CD14-positive monocyte (primary cell): ENCODE measurements around the gene NR3C1. TPM values are rescaled to one million over a fixed set of nuclear protein-coding genes. Genes with fewer than 3 reads are reported as not detected.

Experiments used
- DNase-seq, 3 donors: peaks; one replicate each; pipeline ENCODE4 v3.0.0-alpha.2; 2011 to 2022
- H2AFZ ChIP-seq: 2 replicates; pipeline ENCODE4 v1.6.0; 2012; ENCODE audit warnings: mild to moderate bottlenecking, low read depth, low read length, inconsistent platforms; ENCODE audit not compliant: insufficient read depth, poor library complexity, severe bottlenecking
- H3K27ac ChIP-seq, 2 donors: 1 replicate in 1 of 2; 2 replicates in 1 of 2; pipeline ENCODE4 v1.5.1; 2012 to 2013; ENCODE audit warnings: low read length in 2 of 2, control low read depth in 1 of 2, inconsistent platforms in 1 of 2, low read depth in 1 of 2, mild to moderate bottlenecking in 1 of 2
- H3K27me3 ChIP-seq, 2 donors: one replicate each; pipeline versions ENCODE4 v1.6.0 to v1.6.1; 2011 to 2013; ENCODE audit warnings: low read length in 2 of 2; ENCODE audit not compliant: control insufficient read depth in 2 of 2, insufficient read depth in 2 of 2
- H3K36me3 ChIP-seq, 2 donors: replicated peaks in 1 of 2; 1 replicate in 1 of 2; 2 replicates in 1 of 2; pipeline versions ENCODE4 v1.5.1 to v1.6.1; 2012 to 2013; ENCODE audit warnings: low read length in 2 of 2, control low read depth in 1 of 2, inconsistent platforms in 1 of 2, mild to moderate bottlenecking in 1 of 2; ENCODE audit not compliant: insufficient read depth in 2 of 2, control insufficient read depth in 1 of 2
- H3K4me1 ChIP-seq, 2 donors: 1 replicate in 1 of 2; 2 replicates in 1 of 2; pipeline versions ENCODE4 v1.5.1 to v1.6.1; 2012 to 2013; ENCODE audit warnings: low read length in 2 of 2, control low read depth in 1 of 2, inconsistent platforms in 1 of 2, mild to moderate bottlenecking in 1 of 2, moderate library complexity in 1 of 2; ENCODE audit not compliant: insufficient read depth in 2 of 2, control insufficient read depth in 1 of 2
- H3K4me2 ChIP-seq: replicated peaks from 2 replicates; pipeline ENCODE3; 2012; ENCODE audit warnings: low read length, moderate library complexity, mild to moderate bottlenecking; ENCODE audit not compliant: poor library complexity, severe bottlenecking; ENCODE audit errors: extremely low read depth
- H3K4me3 ChIP-seq, 3 experiments: fragments of 200-600 bp in 1 of 3; sonication (generic) in 1 of 3; replicated peaks in 1 of 3; 1 replicate in 2 of 3; 2 replicates in 1 of 3; pipeline ENCODE4 v1.5.1; 2011 to 2013; ENCODE audit warnings: low read length in 3 of 3, mild to moderate bottlenecking in 3 of 3, control low read depth in 2 of 3, low read depth in 2 of 3, inconsistent platforms in 1 of 3, moderate library complexity in 1 of 3
- H3K79me2 ChIP-seq: 2 replicates; pipeline ENCODE4 v1.6.0; 2012; ENCODE audit warnings: mild to moderate bottlenecking, control low read depth, inconsistent platforms, low read length, moderate library complexity; ENCODE audit not compliant: insufficient read depth
- H3K9ac ChIP-seq: 2 replicates; pipeline ENCODE4 v1.6.0; 2017; ENCODE audit warnings: low read length, mild to moderate bottlenecking; ENCODE audit not compliant: insufficient read depth, poor library complexity, severe bottlenecking
- H3K9me3 ChIP-seq, 2 donors: replicated peaks in 1 of 2; 1 replicate in 1 of 2; 2 replicates in 1 of 2; pipeline versions ENCODE4 v1.5.1 to v1.6.1; 2012 to 2013; ENCODE audit warnings: low read length in 2 of 2, control low read depth in 1 of 2; ENCODE audit not compliant: control insufficient read depth in 1 of 2, insufficient read depth in 1 of 2
- H4K20me1 ChIP-seq: 2 replicates; pipeline ENCODE4 v1.6.0; 2012; ENCODE audit warnings: mild to moderate bottlenecking, low read length, control low read depth, moderate library complexity; ENCODE audit not compliant: insufficient read depth
- H3K27ac Mint-ChIP-seq, 7 donors: one replicate each; pipeline ENCODE4 v1.8.0; 2020; ENCODE audit warnings: mild to moderate bottlenecking in 7 of 7, mixed read lengths in 7 of 7, moderate library complexity in 6 of 7, inconsistent platforms in 2 of 7
- H3K27me3 Mint-ChIP-seq, 3 donors: one replicate each; pipeline ENCODE4 v1.8.0; 2021 to 2022; ENCODE audit warnings: low read depth in 3 of 3, mild to moderate bottlenecking in 3 of 3, mixed read lengths in 3 of 3, moderate library complexity in 3 of 3, inconsistent platforms in 1 of 3
- H3K36me3 Mint-ChIP-seq, 2 donors: one replicate each; pipeline ENCODE4 v1.8.0; 2020; ENCODE audit warnings: mixed read lengths in 2 of 2, inconsistent platforms in 1 of 2, mild to moderate bottlenecking in 1 of 2
- H3K4me1 Mint-ChIP-seq: one replicate; pipeline ENCODE4 v1.8.0; 2020; ENCODE audit warnings: mild to moderate bottlenecking, mixed read lengths
- H3K4me3 Mint-ChIP-seq, 2 donors: one replicate each; pipeline ENCODE4 v1.8.0; 2020; ENCODE audit warnings: mild to moderate bottlenecking in 2 of 2, mixed read lengths in 2 of 2, moderate library complexity in 1 of 2
- H3K9me3 Mint-ChIP-seq, 7 donors: one replicate each; pipeline ENCODE4 v1.8.0; 2020 to 2022; ENCODE audit warnings: mixed read lengths in 7 of 7, mild to moderate bottlenecking in 6 of 7, moderate library complexity in 6 of 7, inconsistent platforms in 2 of 7
- CTCF ChIP-seq: fragments of 200-600 bp; IDR thresholded peaks from one replicate; pipeline ENCODE4 v1.8.0; 2022; ENCODE audit warnings: antibody characterized with exemption, mild to moderate bottlenecking
- WGBS: methylation state at CpG from one replicate; pipeline ENCODE4 v1.1.5; 2013; ENCODE audit warnings: missing lambda C conversion rate; ENCODE audit not compliant: insufficient coverage; 5-methylcytosine and 5-hydroxymethylcytosine counted together
- intact Hi-C, 2 donors: fragments of 100-400 bp; cut with micrococcal nuclease; formaldehyde crosslinking; loops; one replicate each; pipeline versions ENCODE4 v1.15.0 to v1.15.1; 2023
- polyA plus RNA-seq, 3 donors: library from polyadenylated mRNA; depleted of rRNA in 1 of 3; unstranded in 2 of 3; stranded (reverse) in 1 of 3; fragments of 300-500 nt in 2 of 3; fragments of >200 nt in 1 of 3; fragmentation: Illumina TruSeq in 2 of 3; gene quantifications; 1 replicate in 2 of 3; 2 replicates in 1 of 3; pipeline ENCODE4 v1.2.3, GENCODE V29; 2012 to 2021

NR3C1 gene
- polyA plus RNA-seq, 3 donors, result 25.4 to 82.8 (median 75.1) TPM

GRCh38 chr5:143354025-143354424, 49.5 kb downstream of the NR3C1 start:
- no peaks in the 10 kb centered on the region for H3K36me3 ChIP-seq
- H3K4me3 ChIP-seq, result no peak overlapping the region
- Mint-ChIP-seq H3K9me3 (no peaks in the 10 kb centered on the region), H3K4me3 (peak overlapping the region; percentile 33 to 36), H3K27ac (peak overlapping the region in 6 of 7 donors; percentile 5 to 82 (median 62)), H3K36me3 (peaks cover 6 to 9% of the 10 kb centered on the region in 2 donors), H3K4me1 (peaks cover 58% of the 10 kb centered on the region), H3K27me3 (no peaks in the 10 kb centered on the region)
- TF ChIP-seq CTCF, result no peak
- no peak overlapping the region for H2AFZ ChIP-seq
- H3K4me2 ChIP-seq, result peak overlapping the region; percentile 13
- H3K27ac ChIP-seq, result peak overlapping the region in 1 of 2 donors; percentile 71
- no peaks in the 10 kb centered on the region for H3K27me3 ChIP-seq
- intact Hi-C loops, result loop anchor here in 1 of 2 donors (10.0 kb wide), 1 partner anchor 51 kb away; the partner anchor contains the start of gene NR3C1
- H3K79me2 ChIP-seq, result peaks cover 100% of the 10 kb centered on the region
- peaks cover 56 to 80% of the 10 kb centered on the region in 2 donors for H3K4me1 ChIP-seq
- peaks cover 100% of the 10 kb centered on the region for H4K20me1 ChIP-seq
- H3K9me3 ChIP-seq, result no peaks in the 10 kb centered on the region
- no CpG with 5 or more reads among the region's 3 CpGs for WGBS
- DNase-seq, result no peak
- no peak overlapping the region for H3K9ac ChIP-seq

GRCh38 chr5:143352691-143353090, 50.8 kb downstream of the NR3C1 start:
- peak overlapping the region in 1 of 2 donors; percentile 4 for H3K4me3 Mint-ChIP-seq

More at GRCh38 chr5:143352691-143353090, 50.8 kb downstream of the NR3C1 start:
- peak overlapping the region in 6 of 7 donors; percentile 30 to 82 (median 58) for H3K27ac Mint-ChIP-seq
- Histone ChIP-seq H3K4me3 (no peak overlapping the region), H3K9me3 (no peaks in the 10 kb centered on the region), H2AFZ (no peak overlapping the region), H3K79me2 (peaks cover 100% of the 10 kb centered on the region), H3K9ac (no peak overlapping the region), H4K20me1 (peaks cover 100% of the 10 kb centered on the region), H3K27me3 (no peaks in the 10 kb centered on the region), H3K27ac (peak overlapping the region in 1 of 2 donors; percentile 71), H3K4me2 (no peak overlapping the region), H3K4me1 (peaks cover 60 to 81% of the 10 kb centered on the region in 2 donors), H3K36me3 (no peaks in the 10 kb centered on the region)
- H3K27me3 Mint-ChIP-seq, result no peaks in the 10 kb centered on the region
- H3K36me3 Mint-ChIP-seq, result peaks cover 6 to 8% of the 10 kb centered on the region in 2 donors
- intact Hi-C loops, result loop anchor here in 1 of 2 donors (10.0 kb wide), 1 partner anchor 52 kb away; the partner anchor contains the start of gene NR3C1
- peaks cover 58% of the 10 kb centered on the region for H3K4me1 Mint-ChIP-seq
- peak in 1 of 3 donors; percentile 7 for DNase-seq
- WGBS, result no CpG with 5 or more reads among the region's 1 CpG
- H3K9me3 Mint-ChIP-seq, result no peaks in the 10 kb centered on the region
- TF ChIP-seq CTCF, result no peak
